GM18517 (cell line): ENCODE measurements around the gene ATP5F1D.

ENCODE experiments used
- ATAC-seq: cut with Tn5 transposase; IDR thresholded peaks from one replicate; pipeline ENCODE4 v1.9.1; 2021; ENCODE audit warnings: mild to moderate bottlenecking, moderate library complexity; ENCODE audit not compliant: unreplicated experiment

ATP5F1D gene

DNA sequence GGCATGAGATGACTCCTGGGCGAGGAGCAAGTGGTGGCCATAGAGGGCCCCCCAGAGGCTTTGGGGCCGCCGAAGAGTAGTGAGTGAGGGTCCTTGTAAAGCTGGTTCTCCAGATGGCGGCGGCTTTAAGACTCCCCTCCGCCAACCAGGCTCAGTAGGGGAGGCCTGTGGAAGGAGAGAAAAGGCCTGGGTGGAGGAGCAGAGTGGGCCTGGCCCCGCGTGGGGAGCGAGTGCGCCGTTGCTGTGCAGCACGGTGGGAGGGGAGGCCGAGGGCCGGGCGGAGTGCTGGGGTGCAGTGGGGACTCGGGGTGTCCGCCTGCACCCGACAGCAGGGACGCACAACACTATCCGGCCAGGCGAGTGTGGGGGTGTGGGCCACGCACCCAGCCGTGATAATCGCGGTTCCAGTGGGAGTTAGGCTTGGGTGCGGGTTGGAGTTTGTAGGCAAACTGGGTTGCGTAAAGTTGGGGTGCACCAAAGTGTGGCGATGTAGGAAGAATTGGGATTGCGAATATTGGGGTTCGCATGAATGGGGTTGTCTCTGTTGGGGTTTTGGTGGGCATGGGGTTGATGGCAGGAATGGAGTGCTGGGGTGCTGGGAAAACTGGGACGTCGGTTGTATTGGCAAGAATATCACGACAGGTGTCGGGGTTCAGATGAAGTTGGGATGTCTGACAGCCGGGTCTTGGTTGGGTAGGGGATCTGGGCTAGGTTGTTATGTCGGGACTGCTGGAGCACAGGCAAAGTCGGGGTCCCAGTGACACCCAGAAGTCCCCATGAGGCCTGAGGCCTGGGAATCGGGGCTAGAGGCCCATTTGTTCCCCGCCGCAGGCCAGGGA is 26.9 kb downstream of the ATP5F1D start:
- no peak for ATAC-seq

DNA sequence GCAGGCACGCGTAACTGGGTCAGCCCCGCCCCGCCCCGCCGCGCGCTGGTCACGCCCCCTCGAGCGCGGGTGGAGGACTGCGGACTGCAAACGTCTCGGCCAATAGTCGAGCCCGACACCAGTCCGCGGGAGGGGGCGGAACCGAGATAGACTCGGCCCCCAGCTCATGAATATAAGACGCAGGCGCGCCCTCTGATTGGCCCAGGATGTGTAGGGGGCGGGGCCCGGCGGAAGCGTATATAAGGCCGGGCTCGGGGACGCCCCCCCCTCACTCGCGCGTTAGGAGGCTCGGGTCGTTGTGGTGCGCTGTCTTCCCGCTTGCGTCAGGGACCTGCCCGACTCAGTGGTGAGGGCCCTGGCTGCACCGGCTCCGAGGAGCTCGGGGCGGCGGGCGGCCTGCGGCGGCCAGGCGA is 27.5 kb downstream of the ATP5F1D start, which contains the start of gene CIRBP:
Gene CIRBP, plus strand, starts transcription at position 268 of the 413 bp plus-strand sequence. CDS start 1,602 bp downstream, outside the sequence.
- ATAC-seq: peak; percentile 47

DNA sequence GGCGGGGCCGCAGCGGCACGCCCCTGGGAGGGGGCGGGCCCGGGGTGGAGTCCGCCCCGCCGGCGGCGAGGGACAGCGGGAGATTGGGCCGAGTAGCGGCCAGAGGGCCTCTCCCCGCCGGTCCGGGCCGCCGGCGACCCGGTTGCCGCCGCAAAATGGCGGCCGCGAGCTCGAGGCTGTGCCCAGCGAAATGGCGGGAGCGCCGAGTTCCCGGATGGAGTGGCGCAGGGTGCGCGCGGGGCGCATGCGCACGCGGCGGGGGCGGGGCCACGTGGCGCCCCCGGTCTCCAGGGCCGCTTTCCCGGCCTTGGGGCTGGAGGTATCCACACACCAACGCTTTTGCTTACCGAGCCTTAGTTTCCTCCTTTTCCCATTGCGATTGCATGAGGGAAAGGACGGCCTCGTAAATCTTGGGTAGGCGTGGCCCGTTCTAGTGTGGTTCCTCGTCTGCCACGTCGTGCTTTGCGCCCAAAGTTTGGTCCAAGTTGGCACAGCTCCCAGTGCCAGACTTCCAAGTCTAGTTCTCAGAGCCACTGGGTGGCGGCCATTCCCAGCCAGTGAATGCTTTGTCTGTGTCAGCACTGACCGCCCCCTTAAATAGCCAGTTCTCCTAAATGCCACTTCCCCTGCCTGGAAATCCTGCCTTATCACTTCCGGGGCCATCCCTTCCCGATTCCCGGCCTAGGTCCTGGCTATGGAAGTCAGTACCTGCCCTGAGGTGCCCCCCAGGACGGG is 28.1 kb downstream of the ATP5F1D start:
- ATAC-seq: peak; percentile 20

DNA sequence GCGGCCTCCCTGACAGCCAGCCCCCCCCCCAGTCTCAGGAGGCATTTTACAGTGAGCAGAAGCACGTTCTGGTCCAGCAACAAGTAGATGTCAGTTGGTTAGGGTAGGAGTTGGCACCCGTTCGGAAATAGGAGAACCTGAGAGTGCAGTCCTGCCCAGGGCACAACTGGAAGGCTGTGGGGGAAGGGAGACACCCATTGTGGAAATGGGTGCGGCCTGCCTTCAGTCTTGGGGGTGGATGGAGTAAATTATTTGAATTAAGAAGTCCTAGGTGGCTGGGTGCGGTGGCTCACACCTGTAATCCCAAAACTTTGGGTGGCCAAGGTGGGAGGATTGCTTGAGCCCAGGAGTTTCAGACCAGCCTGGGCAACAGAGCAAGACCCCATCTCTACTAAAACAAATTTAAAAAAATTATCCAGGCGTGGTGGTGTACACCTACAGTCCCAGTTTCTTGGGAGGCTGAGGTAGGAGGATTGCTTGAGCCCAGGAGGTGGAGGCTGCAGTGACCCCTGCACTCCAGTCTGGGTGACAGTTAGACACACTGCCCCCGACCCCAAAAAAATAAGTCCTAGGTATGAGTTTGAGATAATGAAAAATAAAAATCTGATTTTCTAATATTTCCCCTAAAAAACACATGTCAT is 28.8 kb downstream of the ATP5F1D start:
- no peak for ATAC-seq

DNA sequence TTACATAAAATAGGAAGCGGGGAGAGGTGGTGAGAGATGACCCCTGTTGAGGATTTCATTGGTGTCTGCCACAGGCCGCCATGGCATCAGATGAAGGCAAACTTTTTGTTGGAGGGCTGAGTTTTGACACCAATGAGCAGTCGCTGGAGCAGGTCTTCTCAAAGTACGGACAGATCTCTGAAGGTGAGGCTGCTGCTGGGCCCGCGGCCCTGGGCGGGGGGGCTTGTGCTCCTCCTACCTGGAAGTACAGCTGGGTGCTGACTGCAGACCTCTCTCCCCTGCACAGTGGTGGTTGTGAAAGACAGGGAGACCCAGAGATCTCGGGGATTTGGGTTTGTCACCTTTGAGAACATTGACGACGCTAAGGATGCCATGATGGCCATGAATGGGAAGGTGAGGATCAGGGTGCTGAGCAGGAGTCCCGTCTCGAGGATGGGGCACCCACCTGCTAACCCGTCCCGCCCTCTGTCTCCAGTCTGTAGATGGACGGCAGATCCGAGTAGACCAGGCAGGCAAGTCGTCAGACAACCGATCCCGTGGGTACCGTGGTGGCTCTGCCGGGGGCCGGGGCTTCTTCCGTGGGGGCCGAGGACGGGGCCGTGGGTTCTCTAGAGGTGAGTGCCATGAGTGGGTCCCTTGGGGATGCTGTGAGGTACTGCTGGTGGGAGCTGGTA is 29.4 kb downstream of the ATP5F1D start:
- no peak for ATAC-seq

DNA sequence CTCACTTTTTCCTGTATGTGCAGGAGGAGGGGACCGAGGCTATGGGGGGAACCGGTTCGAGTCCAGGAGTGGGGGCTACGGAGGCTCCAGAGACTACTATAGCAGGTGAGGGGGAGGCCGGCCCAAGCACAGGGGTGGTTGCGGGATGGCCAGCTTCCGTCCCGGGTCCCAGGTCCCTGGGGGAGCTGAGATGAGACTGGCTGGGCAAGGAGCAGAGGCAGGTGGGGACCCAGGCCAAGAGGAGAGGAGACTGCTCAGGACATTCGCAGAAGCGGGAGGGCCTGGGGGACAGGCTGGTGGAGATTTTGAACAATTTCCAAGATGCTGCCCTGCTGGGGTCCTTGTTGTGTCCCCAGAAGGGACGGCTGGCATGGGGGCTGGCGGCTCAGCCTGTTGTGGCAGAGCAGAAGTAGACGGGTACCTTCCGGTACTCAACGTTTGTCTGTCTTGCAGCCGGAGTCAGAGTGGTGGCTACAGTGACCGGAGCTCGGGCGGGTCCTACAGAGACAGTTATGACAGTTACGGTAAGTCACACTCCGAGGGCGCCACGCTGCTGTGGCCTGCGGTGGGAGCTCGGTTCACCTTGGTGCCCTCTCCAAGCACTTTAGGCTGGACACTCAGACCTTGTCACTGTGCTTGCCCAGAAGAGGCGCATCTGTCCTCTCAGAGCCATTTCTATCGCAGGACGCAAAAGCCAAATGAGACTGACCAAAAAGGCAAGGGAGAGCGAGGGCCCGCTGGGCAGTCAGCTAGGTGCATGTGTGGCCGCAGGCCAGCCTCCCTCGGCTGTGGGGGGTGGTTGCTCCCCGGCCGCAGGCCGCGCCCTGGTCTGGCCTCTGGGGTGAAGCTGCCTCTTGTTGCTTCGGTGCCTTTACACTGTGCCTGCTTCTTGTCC is 30.2 kb downstream of the ATP5F1D start:
- no peak for ATAC-seq

DNA sequence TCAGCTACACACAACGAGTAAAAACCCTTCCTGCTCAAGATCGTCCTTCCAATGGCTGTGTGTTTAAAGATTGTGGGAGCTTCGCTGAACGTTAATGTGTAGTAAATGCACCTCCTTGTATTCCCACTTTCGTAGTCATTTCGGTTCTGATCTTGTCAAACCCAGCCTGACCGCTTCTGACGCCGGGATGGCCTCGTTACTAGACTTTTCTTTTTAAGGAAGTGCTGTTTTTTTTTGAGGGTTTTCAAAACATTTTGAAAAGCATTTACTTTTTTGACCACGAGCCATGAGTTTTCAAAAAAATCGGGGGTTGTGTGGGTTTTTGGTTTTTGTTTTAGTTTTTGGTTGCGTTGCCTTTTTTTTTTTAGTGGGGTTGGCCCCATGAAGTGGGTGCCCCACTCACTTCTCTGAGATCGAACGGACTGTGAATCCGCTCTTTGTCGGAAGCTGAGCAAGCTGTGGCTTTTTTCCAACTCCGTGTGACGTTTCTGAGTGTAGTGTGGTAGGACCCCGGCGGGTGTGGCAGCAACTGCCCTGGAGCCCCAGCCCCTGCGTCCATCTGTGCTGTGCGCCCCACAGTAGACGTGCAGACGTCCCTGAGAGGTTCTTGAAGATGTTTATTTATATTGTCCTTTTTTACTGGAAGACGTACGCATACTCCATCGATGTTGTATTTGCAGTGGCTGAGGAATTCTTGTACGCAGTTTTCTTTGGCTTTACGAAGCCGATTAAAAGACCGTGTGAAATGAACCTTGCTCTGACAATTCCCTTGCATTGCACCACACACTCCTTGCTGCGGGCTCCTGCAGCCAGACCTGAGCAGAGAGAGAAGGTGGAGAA is 31.1 kb downstream of the ATP5F1D start:
- no peak for ATAC-seq

DNA sequence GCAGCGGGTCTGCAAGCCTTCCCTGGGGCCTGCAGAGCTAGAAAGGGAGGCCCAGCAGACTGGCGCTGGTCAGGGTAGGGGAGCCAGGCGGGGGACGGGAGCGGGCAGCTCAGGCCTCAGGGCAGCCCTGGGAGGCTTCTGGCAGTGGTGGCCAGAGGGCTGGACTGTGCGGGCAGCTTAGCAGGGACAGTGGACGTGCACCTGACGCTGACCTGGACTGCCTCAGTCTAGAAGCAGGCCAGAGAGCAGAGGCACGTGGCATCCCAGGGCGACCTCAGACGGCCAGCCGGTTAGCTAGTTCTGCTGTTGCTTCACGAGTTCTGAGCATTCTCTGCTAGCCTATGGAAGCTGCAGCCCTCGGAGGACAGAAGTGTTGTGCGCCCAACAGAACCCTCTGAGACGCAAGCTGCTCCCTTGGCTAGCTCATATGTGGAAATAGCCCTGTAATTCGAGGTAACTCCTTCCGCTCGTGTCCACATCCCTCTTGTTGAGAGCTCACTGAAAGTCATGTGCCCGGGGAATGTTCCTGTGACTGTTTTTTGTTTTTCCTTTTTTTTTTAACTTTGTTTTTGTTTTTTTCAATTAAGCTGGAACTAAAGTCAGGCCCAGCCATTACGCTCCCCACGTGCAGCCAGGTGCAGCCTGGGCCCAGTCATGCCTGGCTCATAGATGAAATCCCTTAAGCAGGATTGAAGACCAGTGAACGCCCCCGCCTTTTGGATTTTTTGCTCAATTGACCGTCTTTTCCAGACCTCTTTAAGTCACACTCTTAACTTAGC is 31.9 kb downstream of the ATP5F1D start:
- no peak for ATAC-seq

DNA sequence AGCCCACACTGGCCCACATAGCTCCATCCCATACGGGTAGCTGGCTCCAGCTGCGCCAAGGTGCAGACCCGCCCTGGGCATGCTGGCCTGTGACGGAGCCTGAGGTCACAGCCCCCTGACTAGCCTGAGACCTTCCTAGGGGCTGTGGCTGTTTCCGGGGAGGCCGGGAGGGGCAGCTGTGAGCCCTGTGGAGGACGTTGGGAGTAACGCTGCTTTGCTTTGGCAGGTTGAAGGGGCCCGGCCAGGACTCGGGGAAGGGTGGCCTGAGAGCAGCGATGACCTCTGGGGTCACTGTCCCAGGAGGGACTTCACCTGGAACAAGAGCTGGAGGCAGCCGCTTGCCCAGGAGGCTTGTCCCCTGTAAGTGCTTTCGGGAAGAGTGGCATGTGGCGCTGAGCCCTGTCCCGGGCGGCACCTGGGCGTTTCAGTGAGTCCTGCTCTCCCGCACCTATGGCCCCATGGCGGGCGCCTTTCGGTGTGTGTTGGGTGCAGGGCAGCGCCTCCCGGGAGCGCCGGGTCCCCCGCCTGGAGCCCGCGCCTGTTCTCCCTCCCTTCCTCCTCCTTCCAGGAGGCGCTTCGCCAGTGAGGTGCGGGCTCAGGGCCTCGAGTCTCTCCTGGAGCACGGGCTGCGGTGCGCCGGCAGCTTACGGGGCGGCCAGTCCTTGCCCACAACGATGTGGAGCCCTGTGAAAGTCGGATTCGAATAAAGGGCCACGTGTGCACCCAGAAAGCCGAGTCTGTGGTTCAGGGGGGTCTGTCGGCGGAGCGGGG is 32.7 kb downstream of the ATP5F1D start:
- ATAC-seq: no peak

DNA sequence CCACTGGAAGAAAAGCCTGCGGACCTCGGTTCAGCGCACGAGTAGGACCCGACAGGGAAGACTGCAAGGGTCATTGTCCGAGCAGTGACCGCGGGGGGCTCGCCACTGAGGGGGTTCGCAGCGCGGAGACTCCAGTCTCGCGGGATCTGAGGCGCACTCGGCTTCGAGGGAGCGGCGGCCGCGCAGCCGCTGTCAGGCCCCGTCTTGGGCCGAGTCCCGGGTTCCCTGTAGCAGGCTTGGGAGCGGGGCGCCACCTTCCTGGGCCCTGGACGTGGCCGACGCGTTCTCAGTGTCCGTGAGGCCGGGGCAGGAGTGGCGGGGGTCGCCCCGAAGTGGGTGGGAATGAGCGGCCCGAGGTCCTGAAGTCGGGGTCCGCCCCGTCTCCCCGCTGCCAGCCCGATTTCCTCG is 33.3 kb downstream of the ATP5F1D start:
- ATAC-seq: no peak

DNA sequence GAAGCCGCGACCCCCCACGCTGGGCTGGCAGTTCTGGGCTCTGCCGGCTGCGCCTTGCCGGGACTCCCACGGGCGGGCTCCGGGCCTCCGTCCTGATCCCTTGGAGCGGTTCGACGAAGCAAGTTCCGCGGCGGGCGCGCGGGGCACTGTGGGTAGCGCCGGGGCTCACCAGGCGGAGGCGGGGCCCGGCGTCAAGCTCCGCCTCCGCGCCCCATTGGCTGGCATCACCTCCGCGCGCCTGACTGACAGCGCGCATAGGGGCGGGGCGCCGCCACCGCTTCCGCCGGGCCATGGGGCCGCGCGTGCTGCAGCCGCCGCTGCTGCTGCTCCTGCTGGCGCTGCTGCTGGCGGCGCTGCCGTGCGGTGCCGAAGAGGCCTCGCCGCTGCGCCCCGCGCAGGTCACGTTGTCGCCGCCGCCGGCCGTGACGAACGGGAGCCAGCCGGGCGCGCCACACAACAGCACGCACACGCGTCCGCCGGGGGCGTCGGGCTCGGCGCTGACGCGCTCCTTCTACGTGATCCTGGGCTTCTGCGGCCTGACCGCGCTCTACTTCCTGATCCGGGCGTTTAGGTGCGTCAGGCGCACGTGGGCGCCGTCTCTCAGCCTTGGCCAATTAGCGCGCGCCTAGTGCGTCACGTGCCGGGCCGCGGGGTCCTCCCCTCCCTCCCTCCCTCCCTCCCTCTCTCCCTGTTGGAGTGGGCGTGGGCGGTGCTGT is 33.9 kb downstream of the ATP5F1D start, which contains the start of gene FAM174C:
Gene FAM174C, plus strand, starts transcription at position 271 of the 716 bp plus-strand sequence. Its CDS starts 20 bp downstream, at position 291.
- ATAC-seq: peak; percentile 62

DNA sequence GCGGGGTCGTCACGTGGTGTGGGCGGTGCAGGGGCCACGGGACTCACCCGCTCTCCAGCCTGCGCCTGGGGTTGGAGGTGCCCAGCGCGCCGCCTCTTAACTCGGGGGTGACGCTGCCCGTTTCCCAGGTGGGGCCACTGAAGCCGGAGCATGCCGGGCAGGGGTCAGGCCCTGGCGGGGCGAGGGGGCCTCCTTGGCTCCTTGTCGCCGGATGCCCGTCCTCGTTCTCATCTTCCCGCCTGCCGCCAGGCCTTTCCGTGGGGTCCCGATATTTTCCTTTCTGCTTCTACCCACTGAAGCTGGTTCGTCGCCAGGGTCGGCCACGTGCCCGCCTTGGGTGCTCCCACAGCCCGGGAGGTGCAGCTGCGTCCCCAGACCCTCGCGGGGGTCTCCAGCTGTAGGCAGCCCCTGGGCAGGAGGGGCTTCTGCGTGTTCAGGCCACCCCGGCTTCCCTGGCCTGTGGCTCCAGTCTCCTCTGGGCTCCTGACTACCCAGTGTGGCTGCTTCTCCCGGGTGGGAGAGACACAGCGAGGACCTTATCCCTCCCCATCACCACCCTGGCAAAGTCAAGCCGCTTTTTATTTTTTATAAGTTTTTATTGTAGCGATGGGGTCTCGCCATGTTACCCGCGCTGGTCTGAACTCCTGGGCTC is 34.6 kb downstream of the ATP5F1D start:
- ATAC-seq: no peak

DNA sequence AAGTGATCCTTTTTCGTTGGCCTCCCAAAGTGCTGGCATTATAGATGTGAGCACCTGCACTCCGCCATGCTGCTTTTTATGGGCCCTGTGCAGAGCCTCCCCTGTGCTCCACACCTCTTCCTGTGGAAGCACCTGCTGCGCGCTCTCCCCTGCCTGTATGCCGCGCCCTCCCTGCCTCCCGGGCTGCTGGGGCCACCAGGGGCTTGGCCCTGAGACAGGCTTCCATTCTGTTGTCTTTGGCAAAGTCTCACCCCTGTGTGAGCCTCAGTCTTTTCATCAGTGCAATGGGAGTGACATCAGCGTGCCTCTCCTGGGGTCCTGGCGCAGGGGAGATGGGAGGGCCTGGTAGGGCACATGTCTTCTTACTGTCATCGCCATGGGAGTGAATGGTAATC is 35.1 kb downstream of the ATP5F1D start:
- no peak for ATAC-seq

DNA sequence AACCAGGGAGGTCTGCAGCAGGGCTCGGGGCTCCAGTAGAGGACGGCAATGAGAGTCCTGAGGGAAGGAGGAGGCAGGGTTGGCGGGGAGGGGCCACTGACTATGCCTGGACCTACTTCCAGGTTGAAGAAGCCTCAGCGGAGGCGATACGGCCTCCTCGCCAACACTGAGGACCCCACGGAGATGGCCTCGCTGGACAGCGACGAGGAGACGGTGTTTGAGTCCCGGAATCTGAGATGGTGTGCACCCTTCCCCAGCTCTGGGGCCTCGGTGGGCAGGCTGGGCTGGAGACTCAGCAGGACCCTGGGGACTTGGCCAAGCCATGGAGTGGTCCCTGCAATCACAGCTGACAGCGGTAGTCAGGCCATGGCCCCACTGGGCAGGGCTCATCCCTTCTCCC is 35.5 kb downstream of the ATP5F1D start:
- no peak for ATAC-seq

DNA sequence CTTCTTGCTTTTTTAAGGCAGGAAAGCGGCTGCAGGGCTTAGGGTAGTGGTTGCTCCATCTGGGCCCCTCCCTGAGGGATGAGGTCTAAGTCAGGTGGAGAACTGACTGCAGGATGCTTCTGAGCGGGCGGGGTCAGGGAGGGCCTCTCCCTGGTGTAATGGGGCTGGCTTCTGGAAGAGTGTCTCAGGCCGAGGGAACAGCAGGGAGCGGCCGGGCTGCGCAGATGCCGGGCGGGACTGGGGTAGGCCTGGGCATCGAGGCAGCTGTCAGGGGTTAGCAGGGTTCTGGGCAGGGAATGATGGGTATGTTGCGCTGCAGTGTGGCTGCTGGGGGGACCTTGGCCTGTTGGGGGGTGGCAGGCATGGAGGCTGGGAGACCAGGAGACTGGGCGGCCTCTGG is 36.5 kb downstream of the ATP5F1D start:
- no peak for ATAC-seq
